G401 (cell line): ENCODE results near the gene PEX14. TPM values are rescaled to one million over a fixed set of nuclear protein-coding genes. Genes with fewer than 3 reads are reported as not detected.

Source experiments
- DNase-seq: peaks from one replicate; pipeline ENCODE4 v3.0.0-alpha.2; 2015; ENCODE audit warnings: low spot score
- in situ Hi-C: cut with HindIII; loops from 2 replicates; pipeline ENCODE4 v1.10.0; 2016; ENCODE audit warnings: low sequenced_read_pairs, mixed read lengths
- total RNA-seq: library from RNA; depleted of rRNA; stranded (reverse); fragments of >200 nt; shearing (Covaris generic); gene quantifications from 2 replicates; pipeline ENCODE4 v1.2.3, GENCODE V29; 2014

PEX14 gene
- total RNA-seq, 1 experiment from 2014 or later, result 34.7 TPM

DNA sequence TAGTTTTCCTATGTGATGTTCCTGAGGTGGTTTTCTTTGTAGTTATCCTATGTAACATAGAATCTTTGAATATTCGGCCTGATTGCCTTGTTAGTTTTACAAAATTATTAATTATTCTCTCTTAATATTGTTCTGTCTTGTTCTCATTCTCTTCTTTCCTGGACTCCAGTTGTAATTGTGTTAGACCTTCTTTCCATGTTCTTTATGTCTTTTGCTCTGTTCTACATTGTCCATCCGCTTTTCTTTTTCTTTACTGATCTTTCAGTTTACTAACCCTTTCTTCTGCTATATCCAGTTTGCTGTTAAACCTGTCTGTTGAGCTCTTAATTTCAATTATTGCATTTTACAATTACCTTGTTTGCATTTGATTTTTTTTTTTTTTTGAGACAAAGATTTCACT, 89.3 kb downstream of the PEX14 start:
- DNase-seq, result no peak
- in situ Hi-C loops, result no loop called here

DNA sequence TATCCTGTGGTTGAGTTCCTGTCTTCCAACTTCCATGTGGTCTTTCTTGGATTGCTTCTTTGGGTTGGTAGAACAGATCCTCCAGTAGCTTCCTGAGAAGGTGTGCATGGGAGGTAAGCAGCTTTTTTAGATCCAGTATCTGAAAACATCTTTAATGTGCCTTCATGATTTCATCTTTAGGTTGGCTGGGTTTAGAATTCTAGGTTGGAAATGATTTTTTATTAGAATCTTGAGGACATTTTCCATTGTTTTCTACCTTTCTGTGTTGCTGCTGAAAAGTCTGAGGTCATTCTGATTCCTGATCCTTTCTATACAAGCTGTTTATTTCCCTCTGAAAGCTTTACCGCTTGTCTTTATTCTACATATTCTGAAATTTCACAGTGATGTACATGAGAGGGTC, 94.8 kb downstream of the PEX14 start:
- in situ Hi-C loops, result no loop called here
- no peak for DNase-seq

DNA sequence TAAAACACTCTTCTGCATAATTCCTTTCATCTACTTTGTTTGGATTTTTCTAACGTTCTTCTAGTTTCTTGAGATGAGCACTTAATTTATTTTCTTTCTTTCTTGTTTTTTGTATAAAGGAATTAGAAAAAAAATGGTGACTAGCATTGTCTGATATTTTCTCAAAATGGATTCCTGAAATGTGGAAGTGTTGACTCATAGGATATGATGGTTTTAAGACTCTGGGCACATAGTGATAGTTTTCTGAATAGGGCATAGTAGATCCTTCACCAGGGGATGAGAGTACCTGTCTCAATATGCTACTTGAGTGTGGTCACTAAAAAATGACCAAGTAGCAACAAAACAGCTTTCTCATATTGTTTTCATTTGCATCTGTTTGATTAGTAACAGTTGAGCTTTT, 100.9 kb downstream of the PEX14 start:
- in situ Hi-C loops, result no loop called here
- DNase-seq, result no peak

DNA sequence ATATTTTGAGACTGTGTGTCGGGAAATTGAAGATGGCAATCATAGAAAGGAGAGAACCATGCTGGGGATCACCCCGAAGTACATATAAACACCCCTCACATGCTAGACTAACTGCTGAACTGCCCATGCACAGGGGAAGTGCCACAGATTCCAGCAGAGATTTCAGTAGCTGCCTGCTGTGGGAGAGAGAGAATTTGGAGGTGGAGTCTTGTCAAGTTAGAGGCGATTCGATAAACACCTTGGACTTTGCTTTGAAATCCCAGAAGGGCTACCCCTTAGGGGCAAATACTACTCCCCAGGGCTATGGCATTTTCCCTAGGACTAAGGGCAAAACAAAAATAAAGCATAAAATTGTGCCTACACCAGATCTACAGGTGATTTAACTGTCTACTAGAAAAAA, 103.3 kb downstream of the PEX14 start:
- in situ Hi-C loops, result no loop called here

DNA sequence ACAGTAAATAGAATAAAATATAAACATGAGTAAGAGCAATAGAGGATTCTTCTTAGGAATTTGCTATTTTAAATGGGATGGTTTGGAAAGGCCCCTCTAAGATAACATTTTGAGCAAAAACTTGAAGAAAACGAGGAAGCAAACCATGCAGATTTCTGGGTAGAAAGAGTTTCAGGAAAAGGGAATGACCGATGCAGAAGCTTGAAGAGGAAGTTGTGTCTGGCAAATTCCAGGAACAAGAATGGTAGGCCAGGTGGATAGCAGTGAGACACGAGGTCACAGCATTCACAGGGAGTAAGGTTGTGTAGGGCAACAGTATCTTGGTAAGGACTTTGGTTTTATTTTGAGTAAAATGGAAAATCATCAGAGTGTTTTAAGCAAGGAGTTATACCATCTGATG, 108.9 kb downstream of the PEX14 start:
- no peak for DNase-seq
- in situ Hi-C loops, result no loop called here

More for the DNA sequence above, 103.3 kb downstream of the PEX14 start:
- no peak for DNase-seq

DNA sequence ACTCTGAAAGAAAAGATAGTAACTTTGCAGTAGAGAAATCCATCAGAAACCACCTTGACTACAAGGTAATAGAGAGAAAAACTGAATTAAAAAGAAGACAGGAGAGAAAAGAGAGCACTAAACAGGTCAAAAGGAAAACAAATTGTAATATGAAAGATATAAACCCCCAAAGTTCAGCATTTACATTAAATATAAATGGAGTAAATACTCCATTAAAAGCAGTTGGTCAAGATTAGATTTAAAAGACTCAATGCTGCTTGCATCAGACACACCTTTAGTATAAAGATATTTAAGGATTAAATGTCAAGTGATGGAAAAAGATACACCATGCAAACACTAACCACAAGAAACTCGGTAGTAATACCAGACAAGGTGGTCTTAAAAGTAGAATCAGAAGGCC, 110.5 kb downstream of the PEX14 start:
- DNase-seq, result no peak
- in situ Hi-C loops, result no loop called here

DNA sequence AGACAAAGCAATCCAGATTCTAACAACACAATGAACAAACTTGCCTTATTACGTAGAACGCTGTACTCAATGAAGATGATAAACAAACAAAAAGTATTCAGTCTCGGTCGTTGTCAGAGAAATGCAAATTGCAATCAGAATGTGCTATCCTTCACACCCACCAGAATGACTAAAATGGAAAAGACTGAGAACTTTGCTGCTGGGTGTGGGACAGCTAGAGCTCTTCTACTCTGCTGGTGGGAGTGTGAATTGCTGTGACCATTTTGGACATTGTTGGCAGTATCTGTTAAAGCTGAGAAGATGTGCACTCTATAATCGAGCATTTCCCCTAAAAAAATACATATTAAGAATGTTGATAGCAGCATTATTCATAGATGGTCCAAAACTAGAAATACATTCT, 111.4 kb downstream of the PEX14 start:
- DNase-seq, result no peak

DNA sequence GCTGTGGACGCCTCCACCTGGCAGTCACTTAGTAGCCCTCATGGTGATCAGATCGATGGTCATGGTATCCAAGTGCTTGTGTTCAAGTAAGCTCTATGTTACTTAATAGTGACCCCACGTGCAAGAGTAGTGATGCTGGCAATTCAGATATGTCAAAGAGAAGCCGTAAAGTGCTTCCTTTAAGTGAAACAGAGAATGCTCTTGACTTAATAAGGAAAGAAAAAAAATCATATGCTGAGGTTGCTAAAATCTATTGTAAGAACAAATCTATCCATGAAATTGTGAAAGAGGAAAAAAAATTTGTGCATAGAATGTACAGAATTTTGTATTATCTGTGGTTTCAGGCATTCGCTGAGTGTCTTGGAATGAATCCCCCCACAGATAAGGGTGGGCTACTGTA, 113.9 kb downstream of the PEX14 start:
- in situ Hi-C loops, result no loop called here
- DNase-seq, result no peak

More for the DNA sequence above, 111.4 kb downstream of the PEX14 start:
- in situ Hi-C loops, result no loop called here

DNA sequence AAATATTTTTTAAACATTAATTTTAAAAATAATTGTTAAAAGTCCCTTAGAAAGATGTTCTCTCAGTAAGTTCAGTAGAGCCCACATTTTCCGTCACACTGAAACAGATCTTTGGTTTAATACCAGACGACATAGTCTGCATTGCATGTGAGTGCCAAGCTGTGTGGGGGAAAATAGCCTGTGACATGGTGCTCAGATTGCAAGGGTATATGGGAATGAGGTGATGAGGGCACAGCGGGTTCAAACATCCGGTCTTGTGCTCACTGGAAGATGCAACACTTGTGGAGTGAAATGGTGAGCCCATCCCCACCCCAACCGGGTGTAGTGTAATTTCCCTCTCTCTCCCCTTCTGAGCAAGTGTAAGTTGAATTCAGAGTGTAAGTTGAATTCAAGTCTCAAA, 114.3 kb downstream of the PEX14 start:
- in situ Hi-C loops, result no loop called here
- no peak for DNase-seq

DNA sequence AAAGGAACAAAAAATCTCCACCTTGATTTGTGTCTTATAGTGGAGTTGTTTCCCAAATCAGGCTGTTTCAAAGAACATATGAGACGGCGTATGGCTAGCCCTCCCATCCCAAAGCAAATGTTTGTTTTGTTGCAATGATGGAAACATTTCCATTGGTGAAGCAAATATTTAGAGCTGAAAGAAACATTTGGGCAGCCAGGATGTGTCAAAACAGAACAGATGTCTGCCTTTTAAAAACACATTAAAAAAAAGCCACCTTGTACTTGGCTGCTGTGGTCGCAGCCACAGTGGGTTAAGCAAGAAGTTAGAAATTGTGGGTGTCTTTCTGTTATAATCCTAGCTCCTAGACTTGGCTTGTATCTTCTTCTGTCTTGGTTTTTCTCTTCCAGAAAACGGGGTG, 116.3 kb downstream of the PEX14 start:
- no peak for DNase-seq
- in situ Hi-C loops, result no loop called here

DNA sequence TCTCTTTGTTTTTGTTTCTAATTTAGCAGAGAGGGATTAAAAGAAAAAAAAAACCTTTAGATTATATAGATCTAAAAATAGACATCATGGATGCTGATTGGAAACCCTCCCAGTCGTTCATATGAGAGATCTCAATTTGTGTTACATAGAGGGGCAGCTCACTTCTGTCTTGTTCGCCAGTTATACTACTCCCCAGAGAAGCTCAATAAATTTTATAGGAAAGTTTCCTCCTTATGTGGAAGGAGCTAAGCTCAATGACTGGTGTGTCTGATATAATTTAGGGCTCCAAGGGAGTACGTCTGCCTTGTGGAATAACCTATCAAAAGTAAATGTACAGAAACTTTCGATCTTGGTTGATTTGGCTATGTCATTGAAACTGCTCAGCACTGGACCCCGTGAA, 117.6 kb downstream of the PEX14 start:
- in situ Hi-C loops, result no loop called here
- DNase-seq, result no peak

DNA sequence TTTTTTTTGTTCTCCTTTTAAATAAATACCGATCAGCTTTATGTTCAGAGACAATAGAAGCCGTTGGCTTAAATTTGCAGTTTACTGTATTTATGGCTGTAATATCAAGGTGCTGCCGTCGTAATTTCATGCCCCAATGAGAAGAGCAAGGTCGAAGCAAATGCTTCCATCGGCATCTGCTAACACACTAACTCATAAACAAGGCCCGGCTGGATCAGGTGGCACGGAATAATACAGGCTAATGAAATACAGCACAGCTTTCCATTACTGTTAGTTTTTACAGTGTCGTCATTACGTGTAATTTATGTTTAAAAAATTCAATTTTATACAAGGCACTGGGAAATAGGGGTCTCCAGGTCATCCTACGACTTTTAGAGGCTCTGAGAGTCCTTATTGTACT, 119.0 kb downstream of the PEX14 start:
- in situ Hi-C loops, result no loop called here
- no peak for DNase-seq

DNA sequence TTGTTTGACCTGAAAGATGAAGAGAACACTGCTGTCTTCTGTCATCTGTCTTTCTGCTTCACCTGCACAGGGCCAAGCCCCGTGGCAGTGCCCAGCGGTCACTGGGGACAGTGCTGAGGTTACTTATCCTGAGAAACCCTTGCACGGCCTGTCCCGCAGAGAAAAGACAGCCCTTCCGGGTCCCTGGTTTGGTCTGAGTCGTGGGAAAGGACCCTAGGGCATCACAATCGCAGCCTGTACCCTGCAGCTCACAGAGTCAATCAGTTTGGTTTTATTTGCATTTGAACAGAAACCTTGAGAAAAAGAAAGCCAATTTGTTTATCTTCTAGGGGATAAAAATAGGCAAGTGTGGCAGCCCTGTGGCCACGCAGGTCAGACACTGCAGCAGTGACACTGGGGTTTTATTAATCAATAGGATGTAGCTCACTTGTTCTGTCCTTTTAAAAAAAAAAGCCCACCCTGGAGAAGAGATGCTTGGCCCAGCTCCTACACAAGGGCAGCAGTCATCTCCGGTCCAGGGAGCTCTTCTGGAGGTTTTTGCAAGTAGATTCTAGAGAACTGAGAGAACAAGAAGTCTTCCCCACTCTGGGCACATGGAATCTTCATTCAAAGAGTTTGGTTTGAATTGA, 120.0 kb downstream of the PEX14 start:
- in situ Hi-C loops, result no loop called here

DNA sequence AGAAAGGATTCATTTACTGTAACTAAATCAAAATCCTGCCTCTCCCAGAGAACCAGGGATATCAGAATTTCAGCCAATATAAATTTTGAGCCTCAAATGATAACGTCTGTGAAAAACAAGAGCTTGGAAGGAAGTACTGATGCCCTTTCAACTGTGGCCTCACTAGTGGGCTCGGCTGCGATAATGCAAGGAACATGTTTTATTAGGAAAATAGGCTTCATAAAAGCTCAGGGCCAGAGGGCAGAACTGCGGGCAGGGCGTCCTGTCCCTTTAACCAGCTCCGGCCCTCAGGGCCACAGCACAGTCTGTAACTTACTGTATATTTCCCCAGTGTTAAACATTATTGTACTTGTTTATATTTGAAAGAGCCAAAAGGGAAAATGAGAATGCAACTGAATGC, 122.0 kb downstream of the PEX14 start:
- no peak for DNase-seq
- in situ Hi-C loops, result no loop called here

More for the DNA sequence above, 120.0 kb downstream of the PEX14 start:
- DNase-seq, result no peak

DNA sequence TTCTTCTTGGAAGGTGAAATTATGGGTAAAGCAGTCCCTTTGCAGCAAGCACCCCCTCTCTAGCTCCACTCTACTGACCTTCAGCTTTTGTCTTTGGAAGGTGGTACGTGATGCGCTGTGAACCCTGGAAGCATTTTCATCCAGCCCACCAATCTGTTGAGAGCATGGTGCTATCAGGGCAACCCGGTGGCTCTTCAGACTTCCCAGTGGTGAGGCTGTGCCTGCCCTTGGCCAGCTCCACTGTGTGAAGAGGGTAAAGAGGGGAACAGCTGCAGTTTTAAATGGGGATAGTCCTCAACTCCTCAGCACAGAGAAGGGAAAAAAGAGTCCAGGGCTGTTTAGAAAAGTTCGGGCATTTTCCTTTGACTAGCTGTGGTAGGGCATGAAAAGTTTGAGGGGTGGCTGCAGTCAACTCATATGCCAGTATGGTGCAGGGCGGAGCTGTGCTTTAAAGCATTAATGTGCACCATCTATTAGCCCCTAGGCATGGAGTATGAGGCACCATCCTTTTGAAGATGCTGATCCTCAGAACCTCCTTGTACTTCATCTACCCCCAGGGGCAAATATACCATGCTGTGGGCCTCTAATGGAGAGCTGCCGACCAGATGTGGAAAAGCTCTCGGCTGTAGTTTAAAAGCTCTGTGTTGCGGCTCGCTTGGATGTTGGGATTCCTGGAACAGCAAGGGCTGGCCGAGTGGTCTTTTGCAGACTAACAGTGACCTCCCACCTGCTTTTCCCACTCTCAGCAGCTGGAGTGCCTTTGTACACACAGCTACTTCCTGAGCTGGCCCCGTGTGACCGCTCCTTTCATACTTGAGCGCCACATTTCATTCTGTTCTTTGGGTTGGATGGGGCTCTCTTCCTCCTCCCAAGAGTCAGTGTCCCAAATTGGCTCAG, 123.0 kb downstream of the PEX14 start:
- no peak for DNase-seq
- in situ Hi-C loops, result no loop called here

DNA sequence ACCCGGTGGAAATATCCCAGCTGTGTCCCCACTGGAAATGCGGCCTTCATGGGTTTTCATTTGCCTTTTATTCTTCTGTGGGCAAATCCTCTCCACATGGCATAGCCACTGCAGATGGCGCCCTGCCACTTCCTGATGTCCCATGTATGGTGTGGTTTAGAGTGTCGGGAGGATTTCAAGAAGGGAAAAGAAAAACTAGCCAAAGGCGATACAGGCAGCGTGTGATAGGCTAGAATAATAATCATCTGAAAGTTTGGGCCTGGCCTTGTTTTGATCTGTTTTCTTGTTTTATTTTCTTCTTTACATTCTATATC, 123.6 kb downstream of the PEX14 start:
- in situ Hi-C loops, result no loop called here
- DNase-seq, result no peak

DNA sequence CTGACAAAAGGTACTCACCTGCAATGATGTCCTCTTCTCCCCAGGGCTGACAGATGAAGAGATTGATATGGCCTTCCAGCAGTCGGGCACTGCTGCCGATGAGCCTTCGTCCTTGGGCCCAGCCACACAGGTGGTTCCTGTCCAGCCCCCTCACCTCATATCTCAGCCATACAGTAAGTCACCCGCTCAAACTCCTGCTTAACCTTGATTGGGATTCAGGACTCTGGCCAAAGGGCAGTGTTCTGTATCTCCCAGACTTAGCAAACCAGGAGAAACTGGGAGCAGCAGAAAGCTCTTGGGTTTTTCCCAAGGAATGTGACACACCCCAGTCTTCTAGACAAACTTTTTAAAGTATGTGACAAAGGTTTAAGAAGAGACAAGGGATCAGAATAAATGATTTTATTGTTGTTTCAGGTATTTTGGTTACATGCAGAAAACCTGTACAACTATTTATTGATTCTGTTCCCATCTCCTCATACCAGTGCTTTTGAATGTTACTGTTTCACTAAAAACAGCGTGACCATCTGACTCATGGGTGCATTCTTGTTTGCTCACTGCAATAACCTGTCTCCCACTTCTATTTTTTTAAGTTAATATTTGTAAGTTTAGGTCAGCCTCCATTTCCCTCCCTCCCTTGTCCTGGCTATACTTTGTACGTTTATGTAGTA, 124.6 kb downstream of the PEX14 start:
- DNase-seq, result no peak
- in situ Hi-C loops, result no loop called here

DNA sequence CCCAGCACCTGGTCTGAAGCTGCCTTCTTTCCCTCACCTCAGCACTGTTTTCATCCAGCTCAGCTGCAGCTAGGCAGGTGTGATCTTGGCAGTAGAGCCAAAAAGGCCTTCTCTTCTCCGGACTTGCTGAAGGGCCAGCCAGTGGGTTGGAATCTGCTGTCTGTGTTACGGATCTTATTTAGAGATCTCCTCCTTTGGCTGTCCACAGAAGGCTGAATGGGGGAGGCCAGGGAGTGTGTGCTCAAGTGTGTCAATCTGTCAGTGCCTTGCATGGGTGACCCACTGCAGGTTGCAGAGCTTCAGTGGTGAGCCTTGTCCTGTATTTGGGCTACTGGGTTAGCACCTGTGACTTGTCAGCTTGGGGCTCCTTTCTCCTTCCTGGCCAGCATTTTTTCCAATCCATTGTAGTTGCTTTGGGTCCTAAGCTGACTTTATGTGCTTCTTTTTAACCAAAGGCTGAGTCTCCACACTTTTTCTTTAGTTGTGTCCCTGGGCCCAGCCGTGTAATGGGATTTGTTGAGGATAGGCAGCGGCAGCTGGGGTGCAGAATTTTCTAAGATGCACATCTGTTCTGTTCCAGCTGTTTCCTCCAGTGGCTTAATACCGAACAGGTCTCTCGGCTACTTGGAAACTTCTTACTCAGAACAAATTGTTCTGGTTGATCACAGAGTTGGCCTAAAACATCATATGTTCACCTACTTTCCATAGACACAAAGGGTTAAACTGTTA, 126.8 kb downstream of the PEX14 start:
- DNase-seq, result no peak

DNA sequence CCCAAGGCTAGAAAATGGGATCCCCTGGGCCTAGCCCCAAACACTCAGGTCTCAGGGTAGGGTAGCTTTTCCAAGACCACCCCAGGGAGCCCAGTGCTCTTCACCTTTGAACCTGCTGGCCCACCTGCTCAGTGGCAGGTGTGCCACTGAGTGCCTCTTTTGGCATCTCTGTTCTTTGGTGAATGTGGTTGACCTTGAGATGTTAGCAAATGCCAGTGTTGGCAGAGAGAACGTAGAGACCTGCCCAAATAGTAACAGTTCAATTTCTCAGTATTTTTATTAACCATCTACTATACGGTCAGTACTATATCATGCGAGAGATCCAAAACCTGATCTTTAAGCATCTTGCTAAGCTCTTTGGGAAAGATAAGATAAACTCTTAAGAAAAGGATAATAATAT, 128.2 kb downstream of the PEX14 start:
- in situ Hi-C loops, result no loop called here

More for the DNA sequence above, 126.8 kb downstream of the PEX14 start:
- in situ Hi-C loops, result no loop called here

DNA sequence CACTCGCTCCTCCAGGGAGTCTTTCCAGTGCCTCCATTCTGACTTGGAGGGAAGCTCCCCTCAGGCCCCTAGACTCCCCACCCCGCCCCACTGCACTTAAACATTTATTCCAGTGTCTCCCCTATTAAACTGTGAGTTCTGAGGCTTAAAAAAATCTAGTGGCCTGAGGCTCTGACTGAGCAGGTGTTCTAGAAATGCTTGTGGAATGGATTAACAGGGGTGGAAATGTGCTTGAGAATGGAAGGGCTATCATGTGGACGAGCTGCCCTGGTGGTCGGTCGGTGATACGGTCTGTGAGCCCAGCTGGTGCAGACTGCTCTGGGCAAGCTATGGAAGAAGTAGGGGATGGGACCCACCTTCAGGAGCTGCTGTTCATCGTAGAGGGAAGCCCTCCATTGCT, 130.2 kb downstream of the PEX14 start:
- no peak for DNase-seq
- in situ Hi-C loops, result no loop called here

More for the DNA sequence above, 128.2 kb downstream of the PEX14 start:
- DNase-seq, result no peak
